GM21717 (cell line): Measurements from ENCODE around the gene SP110.
"Not testable (repeated sequence)": the region's sequence is repeated elsewhere in the genome, so short reads cannot be mapped to it uniquely, and the experiment has no call there.

Experiments
- ATAC-seq: cut with Tn5 transposase; IDR thresholded peaks from one replicate; pipeline ENCODE4 v1.9.1; 2021; ENCODE audit warnings: mild to moderate bottlenecking, moderate library complexity; ENCODE audit not compliant: unreplicated experiment

The SP110 gene

DNA sequence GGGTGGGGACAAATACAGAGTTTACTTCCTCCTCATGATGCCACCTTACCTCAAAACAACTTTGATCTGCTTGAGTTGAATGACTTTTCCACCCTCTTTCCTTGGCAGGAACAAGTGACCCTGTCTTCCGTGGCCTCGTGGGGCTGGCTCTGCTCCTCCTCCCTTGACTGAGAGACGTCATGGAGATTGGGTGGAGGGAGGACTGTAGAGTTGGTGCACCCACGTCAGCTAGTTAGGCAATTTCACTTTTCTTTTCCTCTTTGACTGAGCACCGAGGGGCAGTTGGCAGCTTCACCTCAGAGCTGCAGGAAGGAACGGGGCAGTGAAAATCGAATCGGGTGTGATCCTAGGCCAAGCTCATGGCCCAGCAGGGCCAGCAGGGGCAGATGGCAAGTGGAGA lies 5.7 kb upstream of the SP110 start, which contains the start of gene SP140:
Gene SP140 (plus strand): TSS at position 251 of the 400 bp plus-strand sequence. CDS start 109 bp downstream, at position 360.
- ATAC-seq: peak; percentile 74

GRCh38 chr2:230224458-230224857 lies 4.7 kb upstream of the SP110 start:
- ATAC-seq: no peak

- ATAC-seq: not testable (repeated sequence)
Observed at GRCh38 chr2:230222829-230223228, 3.0 kb upstream of the SP110 start.

DNA sequence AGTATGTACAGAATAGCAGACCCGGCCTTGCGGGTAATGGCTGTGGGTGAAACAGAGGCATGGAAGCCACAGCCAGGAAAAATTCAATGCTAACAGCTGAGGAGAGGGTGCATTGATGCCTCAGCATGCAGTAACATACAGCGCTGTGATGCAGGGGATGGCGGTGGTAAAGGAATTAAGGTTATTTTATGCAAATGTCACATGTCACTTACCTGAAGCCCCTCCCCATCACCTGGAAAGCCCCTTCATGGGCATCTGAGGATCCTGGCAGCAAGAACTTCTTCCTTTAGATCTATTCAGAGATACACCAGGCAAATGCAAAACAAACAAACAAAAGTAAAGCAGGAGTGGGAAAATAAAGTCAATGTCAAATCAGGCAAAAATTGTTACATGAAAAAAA lies 1.7 kb upstream of the SP110 start:
- ATAC-seq: no peak

- ATAC-seq: no peak
Observed at GRCh38 chr2:230220347-230220969, 674 bp upstream of the SP110 start.

DNA sequence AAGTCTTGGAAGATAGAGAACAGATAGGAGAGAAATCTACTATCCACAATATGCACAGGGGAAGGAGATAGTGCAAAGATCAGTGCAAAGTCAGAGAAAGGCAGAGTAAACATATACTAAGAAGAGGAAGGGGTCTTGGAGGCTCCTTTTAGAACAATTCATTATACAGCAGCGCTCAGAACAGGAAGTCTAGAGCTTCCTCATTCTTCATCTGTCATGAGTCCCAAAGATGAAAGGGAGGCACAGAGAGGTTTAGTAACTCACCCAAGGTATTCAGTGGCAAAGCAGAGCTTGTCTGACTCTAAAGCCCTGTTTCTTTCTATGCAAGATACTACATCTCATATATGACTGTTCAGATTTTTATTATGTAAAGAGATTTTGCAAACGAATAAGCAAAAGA lies 1.4 kb downstream of the SP110 start:
- ATAC-seq: no peak

DNA sequence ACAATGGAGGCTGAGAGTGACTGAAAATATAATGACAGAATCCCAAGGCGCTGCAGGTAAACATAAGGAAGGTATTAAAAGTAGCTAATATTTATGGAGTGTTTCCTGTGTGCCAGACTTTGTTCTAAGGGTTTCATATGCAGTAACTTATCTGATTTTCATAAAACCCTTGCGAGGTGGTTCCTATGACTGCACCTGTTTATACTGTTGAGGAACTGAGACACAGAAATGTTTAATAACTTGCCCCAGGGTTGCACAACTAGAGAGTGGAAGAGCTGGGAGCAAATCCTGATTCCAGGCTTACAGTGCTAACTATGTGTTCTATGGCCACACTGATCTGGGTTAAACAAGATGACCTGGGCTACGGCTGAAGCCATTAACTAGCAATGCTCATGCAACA lies 2.4 kb downstream of the SP110 start:
- no peak for ATAC-seq

GRCh38 chr2:230216489-230216888 lies 3.3 kb downstream of the SP110 start:
- ATAC-seq: no peak

DNA sequence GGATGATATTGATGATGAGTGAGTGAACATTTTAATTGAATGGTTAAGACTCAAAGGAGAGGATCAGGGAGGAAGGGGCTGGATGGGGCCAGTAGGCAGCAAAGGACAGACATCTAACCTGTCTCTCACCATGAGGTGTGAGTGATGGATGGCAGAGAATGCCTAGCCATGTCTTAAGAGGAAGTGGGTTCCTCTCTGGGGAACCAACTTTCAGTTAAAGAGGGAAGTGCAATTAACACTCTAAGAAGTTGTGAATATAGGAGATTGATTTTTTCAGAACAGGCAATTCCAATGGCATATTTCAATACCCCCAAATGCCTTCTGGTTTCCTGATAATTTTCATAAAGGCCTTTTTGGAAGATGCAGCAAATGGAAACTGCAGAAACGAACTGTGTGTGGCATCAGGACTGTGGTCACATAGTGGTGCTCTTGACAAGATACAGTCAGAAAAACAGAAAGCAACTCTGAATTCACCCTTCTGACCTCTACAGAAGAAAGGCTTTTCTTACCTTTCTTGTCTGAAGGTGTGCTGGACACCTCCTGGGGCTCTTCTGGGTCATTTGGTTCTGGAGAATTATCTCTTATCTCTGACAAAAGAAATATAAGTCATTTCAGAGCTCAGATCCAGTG lies 10.2 kb downstream of the SP110 start:
- no peak for ATAC-seq

- ATAC-seq: no peak
Observed at GRCh38 chr2:230208576-230208975, 11.2 kb downstream of the SP110 start.

DNA sequence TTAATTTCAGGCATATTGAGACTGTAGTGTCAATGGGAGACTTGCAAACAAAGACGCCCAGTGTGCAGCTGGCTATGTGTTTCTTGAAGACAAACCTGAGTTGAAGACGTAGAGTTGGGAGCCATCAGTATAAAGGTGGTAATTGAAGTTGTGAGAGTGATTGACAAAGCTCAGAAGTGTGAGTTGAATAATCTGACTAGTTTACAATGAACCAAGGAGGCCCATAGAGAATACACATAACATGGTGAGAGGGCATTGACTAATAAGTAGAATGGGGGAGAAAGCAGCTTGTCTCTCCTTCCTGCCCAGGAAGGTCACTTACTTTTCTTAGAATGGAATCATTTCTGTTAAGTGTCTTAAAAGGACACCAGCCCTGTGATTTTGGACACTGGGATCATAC lies 14.1 kb downstream of the SP110 start:
- no peak for ATAC-seq

GRCh38 chr2:230205034-230205433 lies 14.8 kb downstream of the SP110 start:
- peak; percentile 43 for ATAC-seq

- peak; percentile 44 for ATAC-seq
Observed at GRCh38 chr2:230203110-230203676, 16.6 kb downstream of the SP110 start.

DNA sequence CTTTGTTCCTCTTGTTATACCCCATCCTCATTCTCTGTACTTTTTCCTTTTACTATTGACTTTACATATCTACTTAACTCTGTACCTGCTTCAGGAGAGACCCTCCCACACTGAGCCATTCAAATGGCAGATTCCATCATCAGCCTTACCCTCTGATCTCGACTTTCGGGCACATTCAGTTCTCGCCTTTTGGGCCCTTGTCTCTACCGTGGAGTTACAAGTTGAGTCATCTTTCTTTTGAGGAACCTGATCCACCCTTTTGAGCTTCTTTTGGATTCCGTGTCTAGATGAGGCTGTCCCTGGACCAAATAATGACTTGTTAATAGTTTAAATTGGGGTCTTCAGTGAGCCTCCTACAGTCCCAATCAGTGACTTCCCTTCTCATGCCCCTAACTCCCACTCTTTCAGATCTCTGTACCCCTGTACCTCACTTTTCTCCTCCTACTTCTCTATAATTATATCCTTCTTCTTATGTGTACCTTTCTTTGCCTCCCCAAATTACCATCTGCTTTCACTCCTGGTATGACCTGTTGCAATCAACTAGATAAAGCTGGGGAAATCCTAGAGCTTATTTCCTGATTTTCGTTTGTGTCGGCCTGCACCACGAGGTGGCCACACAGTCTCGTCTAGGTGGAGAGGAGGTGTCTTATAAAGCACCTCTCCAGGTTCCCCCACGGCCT lies 17.2 kb downstream of the SP110 start:
- ATAC-seq: peak; percentile 61

DNA sequence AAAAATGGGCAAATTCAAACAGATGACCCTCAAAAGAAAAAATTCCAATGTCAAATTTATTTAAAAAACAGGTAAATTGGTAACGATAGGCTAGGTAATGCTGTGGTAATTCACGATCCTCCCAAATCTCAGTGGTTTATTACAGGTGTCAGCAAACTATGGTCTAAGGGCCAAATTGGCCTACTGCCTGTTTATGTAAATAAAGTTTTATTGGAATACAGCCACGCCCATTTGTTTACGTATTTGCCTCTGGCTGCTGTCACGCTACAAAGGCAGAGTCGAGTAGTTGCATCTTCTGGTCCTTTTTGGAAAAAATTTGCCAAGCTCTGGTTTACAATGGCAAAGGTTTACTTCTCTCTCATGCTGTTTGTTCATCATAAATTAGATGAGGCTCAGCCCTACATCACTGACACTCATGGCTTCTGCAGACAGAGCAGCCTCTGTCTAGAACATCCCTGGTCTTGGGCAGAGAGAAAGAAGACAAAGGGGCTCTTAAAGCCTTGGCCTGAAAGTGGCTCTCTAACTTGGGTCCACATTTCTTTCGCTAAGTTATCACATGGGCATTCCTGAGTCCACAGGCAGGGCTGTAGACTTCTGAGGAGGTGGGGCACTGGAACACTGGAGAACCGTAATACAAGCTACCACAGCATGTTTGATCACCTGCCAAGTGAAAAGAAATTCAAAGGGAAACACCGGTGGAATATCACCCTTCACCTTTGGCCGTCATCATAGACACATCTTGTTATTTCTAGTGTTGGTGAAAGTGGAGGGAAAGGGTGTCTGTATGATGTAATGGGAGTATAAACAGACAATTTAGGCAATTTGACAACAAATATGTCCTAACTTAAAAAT lies 34.8 kb downstream of the SP110 start:
- no peak for ATAC-seq

DNA sequence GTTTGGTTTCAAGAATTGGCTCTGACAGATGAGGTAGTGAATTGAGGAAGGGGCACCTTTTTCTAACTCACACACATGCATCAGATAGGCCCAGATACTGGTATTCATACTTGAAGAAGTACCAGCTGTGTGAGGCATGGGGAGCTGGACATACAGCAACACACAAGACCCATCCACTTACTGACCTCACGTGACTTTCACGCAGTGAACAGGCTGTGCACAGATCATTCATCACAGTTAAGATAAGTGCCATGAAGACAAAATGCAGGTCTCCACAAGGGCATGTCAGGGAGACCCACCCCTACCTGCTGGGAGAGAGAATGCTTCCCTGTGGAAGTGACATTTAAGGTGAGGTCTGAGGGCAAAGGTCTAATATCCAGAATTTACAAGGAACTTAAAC lies 38.6 kb downstream of the SP110 start:
- no peak for ATAC-seq

DNA sequence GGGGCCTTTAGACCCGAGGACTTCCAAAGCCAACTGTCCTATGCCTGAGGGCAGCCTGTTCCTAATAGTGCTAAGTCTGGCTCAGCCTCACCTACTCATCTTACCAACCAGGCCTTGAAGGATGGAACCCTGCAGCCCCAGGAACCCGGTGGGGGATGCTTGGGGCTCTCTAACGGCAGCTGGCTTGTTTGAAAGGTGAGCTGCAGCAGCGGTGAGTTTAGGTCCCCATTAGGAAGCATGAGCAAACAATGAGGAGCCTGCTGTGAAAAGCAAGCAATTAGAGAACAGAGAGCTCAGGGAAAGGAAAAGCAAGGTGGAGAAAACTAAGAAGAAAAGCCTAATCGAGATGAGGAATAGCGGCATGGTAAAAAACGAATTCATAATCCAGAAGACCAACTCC lies 39.9 kb downstream of the SP110 start:
- ATAC-seq: no peak

GRCh38 chr2:230178546-230179485 lies 41.0 kb downstream of the SP110 start:
- ATAC-seq: no peak

DNA sequence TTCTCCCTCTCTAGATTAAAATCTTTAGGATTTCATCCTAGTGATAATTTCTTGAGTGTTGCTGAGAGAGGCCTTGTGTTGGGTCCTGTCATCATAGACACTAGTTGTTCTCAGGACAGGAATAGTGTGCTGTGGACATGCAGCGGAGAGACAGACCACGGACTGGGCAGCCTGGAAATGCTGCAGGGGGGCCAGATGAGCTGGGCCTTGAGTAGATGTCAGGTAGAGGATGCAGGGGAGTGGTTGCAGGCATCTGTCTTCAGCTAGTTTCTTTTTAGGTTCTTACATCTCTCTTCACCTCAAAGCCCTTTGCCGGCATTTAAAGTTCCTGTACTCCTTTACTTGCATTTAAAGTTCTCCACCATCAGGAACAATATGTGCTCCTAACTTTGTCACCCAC lies 42.8 kb downstream of the SP110 start:
- no peak for ATAC-seq

DNA sequence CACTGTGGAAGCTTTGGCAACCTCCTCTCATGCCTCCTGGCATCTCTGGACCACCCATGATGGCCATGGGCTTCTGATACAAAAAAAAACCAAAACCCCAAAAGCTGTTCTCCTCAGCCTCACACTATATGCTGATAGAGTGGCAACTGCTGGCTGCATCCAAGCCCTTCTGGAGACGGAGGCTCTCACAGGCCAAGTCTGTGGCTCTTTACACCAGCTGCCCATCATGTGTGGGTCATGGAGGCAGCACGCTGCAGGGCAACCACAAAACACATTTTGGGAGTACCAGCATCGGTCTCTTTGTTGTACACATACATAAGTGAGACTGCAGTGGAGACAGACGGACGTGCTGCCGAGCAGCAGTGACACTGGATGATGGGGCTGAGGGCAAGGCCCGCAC lies 45.3 kb downstream of the SP110 start:
- ATAC-seq: no peak
